ENCODE results near the gene HDAC4.

GRCh38 chr2:239038773-239039478, 361.9 kb downstream of the HDAC4 start:
- TF ChIP-seq CTCF (IDR thresholded peaks at IDR 0.05) (no peak), POLR2A (IDR thresholded peaks at IDR 0.05) (no peak)

Measured in testis (tissue), 2 donors.